ENCODE results near the gene CEP63.

- TF ChIP-seq POLR2AphosphoS5 (IDR thresholded peaks at IDR 0.05; ENCODE audit: control insufficient read depth, insufficient read depth, low read depth, low read length) = no peak
- TF ChIP-seq VEZF1 (CRISPR knock-in tag; IDR thresholded peaks at IDR 0.05) = no peak
- no peak for TF ChIP-seq HDAC2 (IDR thresholded peaks at IDR 0.05)
Measured at GRCh38 chr3:134608023-134608770, 122.3 kb downstream of the CEP63 start.
